ENCODE measurements around the gene NUFIP1.
"Not testable (repeated sequence)": the region's sequence is repeated elsewhere in the genome, so short reads cannot be mapped to it uniquely, and the experiment has no call there.

The NUFIP1 gene

GRCh38 chr13:44989071-44989889 lies at the start of gene NUFIP1, which contains the start of gene GPALPP1:
Gene NUFIP1 (minus strand): TSS chr13:44989471. CDS start chr13:44989436, 35 bp downstream.
Gene GPALPP1 (plus strand): TSS chr13:44989538. CDS start chr13:44989655, 117 bp downstream.
- DNase-seq, result peak; percentile 85

- DNase-seq, result no peak
These were observed 46.9 kb upstream of the NUFIP1 start for GRCh38 chr13:45036206-45036605.

DNA sequence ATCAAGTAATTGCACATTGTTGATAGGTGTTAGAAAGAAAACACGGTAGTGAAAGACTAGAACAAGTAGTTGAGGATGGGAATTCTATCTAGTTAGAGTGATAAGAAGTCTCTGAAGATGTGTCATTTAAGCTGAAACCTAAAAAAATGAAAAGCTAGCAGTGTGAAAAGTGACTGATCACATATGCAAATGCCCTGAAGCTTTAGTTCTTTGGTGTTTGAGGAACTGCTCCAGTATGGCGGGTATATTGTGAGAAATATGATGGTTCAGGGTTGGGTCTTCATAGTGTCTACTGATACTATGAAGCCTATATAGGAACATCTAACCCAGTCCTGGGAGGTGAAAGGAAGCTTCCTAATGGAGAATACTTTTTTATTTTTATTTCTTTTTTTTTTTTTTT lies 45.1 kb upstream of the NUFIP1 start:
- DNase-seq, result no peak

- no peak for DNase-seq
These were observed 35.6 kb upstream of the NUFIP1 start for GRCh38 chr13:45024847-45025246.

- DNase-seq, result no peak
These were observed 32.0 kb upstream of the NUFIP1 start for GRCh38 chr13:45021250-45021649.

GRCh38 chr13:45019981-45020380 lies 30.7 kb upstream of the NUFIP1 start:
- not testable (repeated sequence) for DNase-seq

DNA sequence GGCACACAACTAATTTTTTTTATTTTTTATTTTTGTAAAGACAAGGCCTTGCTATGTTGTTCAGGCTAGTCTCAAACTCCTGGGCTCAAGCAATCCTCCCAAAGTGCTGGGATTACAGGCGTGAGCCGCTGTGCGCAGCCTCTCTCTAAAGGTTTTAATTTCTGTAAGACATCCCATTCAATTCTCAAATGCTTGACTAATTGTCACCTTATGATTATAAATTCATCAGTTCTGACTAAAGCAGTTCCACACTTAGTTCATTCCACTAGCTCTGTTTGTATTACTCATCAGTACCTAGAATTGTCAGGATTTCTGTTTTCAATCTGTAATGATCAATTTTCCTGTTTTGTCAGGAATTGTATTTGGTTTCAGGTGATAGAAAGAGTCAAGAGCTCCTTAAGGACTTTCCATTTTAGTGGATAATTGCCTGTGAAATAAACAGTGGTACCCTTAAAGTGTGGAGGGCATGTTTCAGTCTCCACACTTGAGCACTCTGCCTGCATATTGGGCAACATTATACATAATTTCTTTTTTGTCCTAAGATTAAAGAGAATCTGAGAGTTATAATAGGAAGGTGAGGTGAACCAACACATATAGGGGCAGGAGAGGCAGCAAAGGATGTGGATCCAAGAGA lies 27.6 kb upstream of the NUFIP1 start:
- no peak for DNase-seq

DNA sequence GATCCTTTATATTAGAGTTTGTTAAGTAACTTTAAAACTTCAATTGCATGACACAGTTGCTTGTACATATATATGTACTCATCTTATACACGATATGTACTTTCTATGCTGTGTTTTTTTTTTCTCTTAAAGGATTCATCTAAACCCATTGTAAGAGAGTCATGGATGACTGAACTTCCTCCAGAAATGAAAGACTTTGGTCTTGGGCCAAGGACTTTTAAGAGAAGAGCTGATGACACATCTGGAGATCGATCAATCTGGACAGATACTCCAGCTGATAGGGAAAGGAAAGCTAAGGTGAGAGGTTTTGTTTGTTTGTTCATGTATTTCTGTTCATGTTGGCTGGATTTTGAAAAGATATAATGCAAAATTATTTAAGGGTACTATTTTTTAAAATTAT lies 26.0 kb upstream of the NUFIP1 start:
- DNase-seq, result no peak

DNA sequence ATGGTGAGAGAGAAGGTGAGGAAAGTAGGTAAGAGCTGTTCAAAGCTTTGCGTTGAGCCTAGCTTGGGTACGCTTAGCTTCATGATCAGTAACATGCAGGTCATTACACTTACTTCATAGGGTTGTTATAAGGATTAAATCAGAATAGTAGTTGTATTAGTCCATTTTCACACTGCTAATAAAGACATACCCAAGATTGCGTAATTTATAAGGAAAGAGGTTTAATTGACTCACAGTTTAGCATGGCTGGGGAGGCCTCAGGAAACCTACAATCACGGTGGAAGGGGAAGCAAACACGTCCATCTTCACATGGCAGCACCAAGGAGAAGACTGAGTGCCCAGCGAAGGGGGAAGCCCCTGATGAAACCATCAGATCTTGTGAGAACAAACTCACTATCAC lies 21.9 kb upstream of the NUFIP1 start:
- DNase-seq, result no peak

DNA sequence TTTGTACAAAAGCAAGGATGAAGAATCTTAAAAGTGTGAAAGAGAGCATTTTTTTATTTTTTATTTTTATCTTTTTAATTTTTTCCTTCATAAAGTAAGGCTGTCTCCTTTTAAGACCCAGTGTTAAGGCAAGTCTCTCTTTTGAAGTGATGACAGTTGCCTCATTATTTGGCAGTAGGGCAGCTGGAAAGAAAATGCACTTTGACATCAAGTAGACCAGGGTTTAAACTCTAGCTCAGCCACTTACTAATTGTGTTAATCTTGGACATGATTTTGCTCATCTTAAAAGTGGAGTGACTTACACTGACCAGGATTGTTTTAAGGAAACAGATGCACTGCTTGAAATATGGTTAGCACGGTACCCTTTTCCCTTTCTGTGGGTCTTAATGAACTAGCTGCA lies 18.6 kb upstream of the NUFIP1 start:
- no peak for DNase-seq

DNA sequence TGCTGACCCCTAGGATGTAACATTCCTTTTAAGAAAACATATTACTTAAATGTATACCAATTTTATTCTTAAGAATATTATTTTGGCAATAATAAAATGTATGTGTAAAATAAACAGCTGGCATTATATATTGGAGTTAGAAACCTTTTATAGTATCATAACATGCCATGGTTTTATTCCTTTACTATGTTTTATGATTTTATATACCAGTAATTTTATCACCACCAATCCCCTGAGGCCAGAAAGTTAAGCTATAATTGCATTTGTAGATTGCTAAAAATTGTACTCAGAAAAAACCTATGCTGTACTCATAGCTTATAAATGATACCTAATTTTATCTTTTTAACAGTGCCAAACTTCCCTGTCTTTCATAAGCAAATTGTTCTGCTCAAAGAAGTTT lies 18.0 kb upstream of the NUFIP1 start:
- DNase-seq, result no peak

DNA sequence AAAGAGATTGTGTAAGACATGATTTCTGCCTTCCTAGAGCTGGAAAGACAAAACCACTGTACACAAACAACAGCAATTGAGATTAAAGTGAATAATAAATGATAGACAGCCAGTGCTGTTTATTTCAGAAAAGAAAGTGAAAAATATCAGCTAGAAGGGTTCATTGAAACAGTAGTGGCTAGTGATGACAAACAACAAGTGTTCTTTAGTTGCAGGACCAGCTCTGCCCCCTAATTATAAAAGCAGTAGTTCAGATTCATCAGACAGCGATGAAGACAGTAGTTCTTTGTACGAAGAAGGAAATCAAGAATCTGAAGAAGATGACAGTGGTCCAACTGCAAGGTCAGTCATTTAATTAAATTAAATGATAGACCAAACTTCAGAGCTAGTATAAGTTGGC lies 14.8 kb upstream of the NUFIP1 start:
- no peak for DNase-seq

GRCh38 chr13:45003417-45003816 lies 14.1 kb upstream of the NUFIP1 start:
- no peak for DNase-seq

GRCh38 chr13:44989941-44990340 lies 670 bp upstream of the NUFIP1 start:
- DNase-seq, result no peak

GRCh38 chr13:44978328-44978727 lies 10.9 kb downstream of the NUFIP1 start:
- DNase-seq, result no peak

DNA sequence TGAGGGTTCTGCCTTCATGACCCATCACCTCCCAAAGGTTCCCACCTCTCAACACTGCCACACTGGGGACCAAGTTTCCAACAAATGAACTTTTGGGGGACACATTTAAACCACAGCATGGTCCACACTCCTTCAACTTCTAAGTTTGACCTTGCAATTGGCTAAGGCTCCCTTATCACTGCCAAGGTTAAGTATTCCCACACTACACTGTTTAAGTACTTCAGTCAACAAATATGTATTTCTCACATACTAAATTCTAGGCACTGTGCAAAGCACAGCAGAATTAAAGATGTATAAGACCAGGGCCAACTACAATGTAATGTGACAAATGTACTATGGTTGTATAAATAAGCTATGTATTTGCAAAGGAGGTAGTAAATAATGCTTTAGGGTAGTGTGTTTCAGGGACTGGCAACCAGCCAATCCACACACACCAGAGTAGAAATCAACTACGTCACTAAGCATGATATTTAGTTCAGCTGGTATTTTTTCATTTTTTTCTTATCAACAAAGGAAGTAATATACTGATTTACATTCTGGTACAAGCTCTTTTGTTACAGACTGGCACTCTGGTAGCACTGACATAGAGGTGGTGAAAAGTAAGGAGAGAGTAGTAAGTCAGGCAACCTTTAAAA lies 12.2 kb downstream of the NUFIP1 start:
- no peak for DNase-seq

- no peak for DNase-seq
These were observed 13.1 kb downstream of the NUFIP1 start for GRCh38 chr13:44976196-44976595.

DNA sequence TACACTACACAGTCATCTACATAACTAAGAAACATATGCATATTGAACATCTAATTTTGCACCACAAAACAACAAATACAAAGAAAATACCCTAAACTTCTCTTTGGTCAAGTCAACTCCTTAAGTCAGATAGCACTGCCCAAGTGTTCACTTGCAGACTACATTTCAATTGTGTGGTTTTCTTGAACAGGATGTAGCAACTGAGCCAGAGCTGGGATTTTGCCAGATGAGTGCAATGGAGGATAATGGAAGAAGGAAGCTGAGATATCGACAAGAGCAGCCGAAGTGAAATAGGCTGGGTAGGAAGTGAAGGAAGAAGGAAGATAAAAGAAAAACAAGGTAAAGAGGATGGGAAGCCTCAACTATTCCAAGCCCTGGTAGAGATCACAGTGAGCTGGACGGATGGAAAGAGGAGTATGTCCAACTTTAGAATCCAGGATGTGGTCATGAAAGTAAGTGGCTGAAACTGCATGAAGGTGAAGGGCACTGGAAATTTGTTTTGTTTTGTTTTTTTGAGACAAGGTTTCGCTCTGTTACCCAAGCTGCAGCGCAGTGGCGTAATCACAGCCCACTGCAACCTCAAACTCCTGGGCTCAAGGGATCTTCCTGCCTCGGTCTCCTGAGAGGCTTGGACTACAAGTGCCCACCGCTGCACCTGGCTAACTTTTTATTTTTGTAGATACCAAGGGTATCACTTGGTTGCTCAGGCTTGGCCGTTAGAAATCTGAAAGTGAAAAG lies 15.0 kb downstream of the NUFIP1 start:
- DNase-seq, result no peak

DNA sequence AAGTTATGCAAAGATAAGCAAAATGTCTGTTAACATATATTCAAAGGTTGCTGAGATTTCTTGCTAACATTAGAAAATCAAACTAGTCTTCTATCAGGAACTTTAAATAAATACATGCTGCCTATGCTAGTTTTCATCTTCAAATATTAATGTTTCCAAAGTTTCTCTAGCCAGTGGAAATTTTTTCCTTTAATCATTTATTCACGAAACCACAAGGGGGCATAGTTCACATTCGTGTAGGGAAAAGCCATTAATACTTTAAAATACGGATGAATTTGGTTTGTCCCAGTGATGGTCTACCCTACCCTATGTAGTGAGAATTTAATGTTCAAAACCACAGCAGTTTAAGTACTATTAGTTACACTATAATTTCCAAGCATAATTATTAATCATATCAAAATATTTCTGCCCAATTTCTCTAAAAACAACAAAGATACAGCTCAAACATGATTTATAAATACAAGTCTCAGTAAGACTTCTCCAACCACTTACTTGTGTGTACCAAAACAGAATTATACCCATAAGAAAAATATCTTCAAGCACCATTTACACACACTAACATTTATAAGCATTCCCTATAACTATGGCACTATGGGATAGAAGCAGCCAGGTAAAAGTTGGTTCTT lies 16.2 kb downstream of the NUFIP1 start:
- peak; percentile 6 for DNase-seq

- DNase-seq, result no peak
These were observed 17.3 kb downstream of the NUFIP1 start for GRCh38 chr13:44971656-44972595.

Data from DMS79 treated with DMSO at 0.1 percent for 48 hours (cell line).